NCI-H2171 treated with DMSO at 0.1 percent for 48 hours (cell line): ENCODE results near the gene SIVA1.

ENCODE experiments used
- DNase-seq: peaks from one replicate; lab custom pipeline; 2025; lab: John Stamatoyannopoulos, UW

Gene SIVA1

GRCh38 chr14:104752735-104753527 lies at the start of gene SIVA1:
Gene SIVA1, plus strand, starts transcription at chr14:104753147. Its CDS starts 55 bp downstream, at chr14:104753202.
- peak; percentile 100 for DNase-seq

GRCh38 chr14:104703269-104703668 lies 49.7 kb upstream of the SIVA1 start:
- DNase-seq: no peak

- no peak for DNase-seq
Observed at GRCh38 chr14:104704252-104704651, 48.7 kb upstream of the SIVA1 start.

GRCh38 chr14:104705340-104706047 lies 47.5 kb upstream of the SIVA1 start:
- DNase-seq: no peak

- no peak for DNase-seq
Observed at GRCh38 chr14:104706733-104707607, 46.0 kb upstream of the SIVA1 start.

GRCh38 chr14:104707608-104708595 lies 45.0 kb upstream of the SIVA1 start:
- no peak for DNase-seq

- DNase-seq: peak; percentile 44
Observed at GRCh38 chr14:104708606-104709268, 44.2 kb upstream of the SIVA1 start.

GRCh38 chr14:104709387-104710039 lies 43.4 kb upstream of the SIVA1 start:
- DNase-seq: no peak

- DNase-seq: no peak
Observed at GRCh38 chr14:104710071-104710735, 42.7 kb upstream of the SIVA1 start.

- no peak for DNase-seq
Observed at GRCh38 chr14:104712881-104713734, 39.8 kb upstream of the SIVA1 start.

- DNase-seq: no peak
Observed at GRCh38 chr14:104714066-104714465, 38.9 kb upstream of the SIVA1 start.

GRCh38 chr14:104714681-104715080 lies 38.3 kb upstream of the SIVA1 start:
- no peak for DNase-seq

- DNase-seq: no peak
Observed at GRCh38 chr14:104715416-104715815, 37.5 kb upstream of the SIVA1 start.

- no peak for DNase-seq
Observed at GRCh38 chr14:104715871-104716270, 37.1 kb upstream of the SIVA1 start.

- no peak for DNase-seq
Observed at GRCh38 chr14:104717137-104717536, 35.8 kb upstream of the SIVA1 start.

- DNase-seq: no peak
Observed at GRCh38 chr14:104717646-104718045, 35.3 kb upstream of the SIVA1 start.

- DNase-seq: no peak
Observed at GRCh38 chr14:104718147-104718546, 34.8 kb upstream of the SIVA1 start.

- no peak for DNase-seq
Observed at GRCh38 chr14:104718871-104719270, 34.1 kb upstream of the SIVA1 start.

- DNase-seq: no peak
Observed at GRCh38 chr14:104719343-104719742, 33.6 kb upstream of the SIVA1 start.
